ENCODE results near the gene KL.

GRCh38 chr13:32977321-32977720 lies 38.9 kb upstream of the KL start:
- TF ChIP-seq POLR2A (IDR thresholded peaks at IDR 0.05; ENCODE audit: low read depth, low read length): no peak
- TF ChIP-seq POLR2AphosphoS5 (IDR thresholded peaks at IDR 0.05; ENCODE audit: low read depth, low read length): no peak
- no peak for TF ChIP-seq TAF1 (IDR thresholded peaks at IDR 0.05; ENCODE audit: low read depth, low read length)
